ENCODE results near the gene MAIP1. TPM values are rescaled to one million over a fixed set of nuclear protein-coding genes. Genes with fewer than 3 reads are reported as not detected.

Gene MAIP1
- total RNA-seq (17.7 and 17.9 TPM in 2 replicates), polyA plus RNA-seq (12.0 and 14.4 TPM in 2 replicates), polyA minus RNA-seq (6.6 and 9.5 TPM in 2 replicates), Bru-seq, nascent RNA (percentile 86 among the genes with signal in this experiment), BruChase-seq, experiment 1, labeled RNA remaining after a 6-hour chase (percentile 65 among the genes with signal in this experiment), BruChase-seq, experiment 2, labeled RNA remaining after a 2-hour chase (percentile 83 among the genes with signal in this experiment)
- 12.1 and 14.4 TPM in 2 replicates for polyA plus RNA-seq (2011; cell fraction: cytosol; rRNA removed)
- 6.8 and 7.4 TPM in 2 replicates for polyA plus RNA-seq (2011; cell fraction: nucleus; rRNA removed)
- 19.5 and 25.0 TPM in 2 replicates for polyA plus RNA-seq (2012)
- polyA minus RNA-seq (2011; cell fraction: cytosol; rRNA and poly(A)+ RNA removed), result 15.2 TPM
- 13.5 and 13.8 TPM in 2 replicates for polyA minus RNA-seq (2011; cell fraction: nucleus; rRNA and poly(A)+ RNA removed)
- long read RNA-seq, transcript MAIP1-202 (5 exons, 1,386 nt), result major isoform, 63 of 78 reads
- long read RNA-seq, partial matches to known transcripts, result 1 of 78 reads
- long read RNA-seq, other reads (novel, unspliced or antisense), result 14 of 78 reads

GRCh38 chr2:199955339-199956061 is at the start of gene MAIP1, which contains the start of gene TYW5:
TSS of gene MAIP1 (plus strand) at chr2:199955582. CDS start at chr2:199955799, 217 bp downstream.
TSS of gene TYW5 (minus strand) at chr2:199955491. CDS start at chr2:199955470, 21 bp downstream.
- Histone ChIP-seq H3K36me3 (ENCODE audit: control insufficient read depth in 2 of 2, extremely low read depth in 1 of 2, insufficient read depth in 2 of 2, low read length in 2 of 2) (peaks cover under 1 to 6% of the 10 kb centered on the region in 2 experiments), H3K27me3 (ENCODE audit: control insufficient read depth in 2 of 2, insufficient read depth in 2 of 2, low read length in 2 of 2) (no peaks in the 10 kb centered on the region), H3K4me2 (ENCODE audit: insufficient read depth, low read length) (peak within 1 kb of the TSS; percentile 97), H4K20me1 (replicated peaks; ENCODE audit: control insufficient read depth, extremely low read depth, insufficient read depth, low read length) (no peaks in the 10 kb centered on the region), H3K9ac (replicated peaks; ENCODE audit: extremely low read depth, insufficient read depth, low read length) (peak within 1 kb of the TSS; percentile 85), H3K27ac (ENCODE audit: insufficient read depth, low read depth, low read length) (peak within 1 kb of the TSS; percentile 73), H3K4me3 (replicated peaks in 1 of 3; ENCODE audit: insufficient read depth in 1 of 3, low read depth in 1 of 3, low read length in 3 of 3) (peak within 1 kb of the TSS; percentile 93 to 99 (median 99)), H3K9me1 (replicated peaks; ENCODE audit: control insufficient read depth, extremely low read depth, insufficient read depth, low read length) (no peaks in the 10 kb centered on the region), H3K79me2 (ENCODE audit: control insufficient read depth, insufficient read depth, low read length) (peaks cover 67% of the 10 kb centered on the region), H2AFZ (ENCODE audit: low read depth, low read length) (peak within 1 kb of the TSS; percentile 98), H3K9me3 (replicated peaks; ENCODE audit: control insufficient read depth, insufficient read depth, low read length) (no peaks in the 10 kb centered on the region), H3K4me1 (ENCODE audit: control insufficient read depth, extremely low read depth, insufficient read depth, low read length) (peaks cover 18% of the 10 kb centered on the region)
- BruUV-seq (replicated peaks), result no TSS peak
- dilution Hi-C loops (cut with MboI; ENCODE audit: extremely low pct_ligation_motif_present, low sequenced_read_pairs) (no loop called here), intact Hi-C loops (cut with micrococcal nuclease) (loop anchor here (1.0 kb wide), 1 partner anchor 44 kb away; the partner anchor contains the start of gene C2orf69)
- FAIRE-seq (peak; percentile 56), DNase-seq (ENCODE audit: low read depth, low spot score) (peak; percentile 86)
- TF ChIP-seq GATA2 (IDR thresholded peaks at IDR 0.05; ENCODE audit: insufficient read depth, insufficient read length, low read depth, low read length) (no peak), POLR2AphosphoS5 (IDR thresholded peaks at IDR 0.05; ENCODE audit: insufficient read depth, low read depth, low read length) (peak; percentile 86), CTCF (IDR thresholded peaks at IDR 0.05; ENCODE audit: extremely low read depth in 1 of 2, insufficient read depth in 1 of 2, low read depth in 1 of 2, low read length in 2 of 2) (peak in 1 of 2 donors; percentile 40), MYC (IDR thresholded peaks at IDR 0.05; ENCODE audit: low read depth, low read length) (no peak), FOS (IDR thresholded peaks at IDR 0.05; ENCODE audit: borderline replicate concordance, insufficient read depth, low read length) (no peak), JUN (IDR thresholded peaks at IDR 0.05; ENCODE audit: borderline replicate concordance, insufficient read depth, insufficient read length, low read depth) (no peak), EZH2 (IDR thresholded peaks at IDR 0.05; ENCODE audit: borderline replicate concordance, low read depth, low read length, severe bottlenecking) (no peak), POLR2A (IDR thresholded peaks at IDR 0.05; ENCODE audit: low read depth, low read length) (peak; percentile 95)
- TF ChIP-seq, protein P1, sequence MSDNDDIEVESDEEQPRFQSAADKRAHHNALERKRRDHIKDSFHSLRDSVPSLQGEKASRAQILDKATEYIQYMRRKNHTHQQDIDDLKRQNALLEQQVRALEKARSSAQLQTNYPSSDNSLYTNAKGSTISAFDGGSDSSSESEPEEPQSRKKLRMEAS (IDR thresholded peaks at IDR 0.05; ENCODE audit: insufficient read depth, insufficient read length), result no peak
- POLR2A ChIA-PET, result no interaction called here
- CTCF ChIA-PET, result no interaction called here

Measured in endothelial cell of umbilical vein (primary cell).